Suprapubic skin (tissue), 4 donors: Measurements from ENCODE around the gene SYPL2.

Experiments used
- CTCF ChIP-seq, 2 donors: fragments of 200-600 bp in 1 of 2; fragments of 450-650 bp in 1 of 2; sonication (generic) in 1 of 2; IDR thresholded peaks; one replicate each; pipeline ENCODE4 v1.5.1; 2016 to 2019; ENCODE audit warnings: antibody characterized with exemption in 2 of 2, mild to moderate bottlenecking in 1 of 2, moderate library complexity in 1 of 2
- EP300 ChIP-seq: sonication (generic); formaldehyde crosslinking; IDR thresholded peaks from one replicate; pipeline ENCODE4 v1.6.1; 2017; ENCODE audit warnings: antibody characterized with exemption
- POLR2A ChIP-seq, 2 donors: fragments of 450-650 bp; IDR thresholded peaks; one replicate each; pipeline ENCODE4 v1.6.1; 2017; ENCODE audit warnings: antibody characterized with exemption in 2 of 2, mild to moderate bottlenecking in 2 of 2, moderate library complexity in 2 of 2
- POLR2AphosphoS5 ChIP-seq, 3 donors: sonication (generic); formaldehyde crosslinking; IDR thresholded peaks; one replicate each; pipeline ENCODE4 v1.6.1; 2017; ENCODE audit warnings: antibody characterized with exemption in 3 of 3

GRCh38 chr1:109529881-109530456 lies 63.6 kb downstream of the SYPL2 start:
- TF ChIP-seq POLR2A (IDR thresholded peaks at IDR 0.05): no peak
- no peak for TF ChIP-seq CTCF (IDR thresholded peaks at IDR 0.05)
- no peak for TF ChIP-seq POLR2AphosphoS5 (IDR thresholded peaks at IDR 0.05)
- TF ChIP-seq EP300: no peak
